HG02885 (cell line): ENCODE measurements around the gene KCNJ6.
"Not testable (repeated sequence)": the region's sequence is repeated elsewhere in the genome, so short reads cannot be mapped to it uniquely, and the experiment has no call there.

Experiments used
- ATAC-seq: cut with Tn5 transposase; IDR thresholded peaks from one replicate; pipeline ENCODE4 v1.9.1; 2021; ENCODE audit warnings: mild to moderate bottlenecking; ENCODE audit not compliant: unreplicated experiment, poor library complexity

The KCNJ6 gene

GRCh38 chr21:37623689-37624088 lies 292.6 kb downstream of the KCNJ6 start:
- ATAC-seq: no peak

- ATAC-seq: no peak
Observed at GRCh38 chr21:37623183-37623582, 293.1 kb downstream of the KCNJ6 start.

- ATAC-seq: no peak
Observed at GRCh38 chr21:37622755-37623154, 293.5 kb downstream of the KCNJ6 start.

- ATAC-seq: no peak
Observed at GRCh38 chr21:37620401-37620800, 295.9 kb downstream of the KCNJ6 start.

GRCh38 chr21:37619464-37619974 lies 296.7 kb downstream of the KCNJ6 start:
- ATAC-seq: no peak

- no peak for ATAC-seq
Observed at GRCh38 chr21:37618081-37618480, 298.2 kb downstream of the KCNJ6 start.

GRCh38 chr21:37615962-37616361 lies 300.3 kb downstream of the KCNJ6 start:
- ATAC-seq: no peak

GRCh38 chr21:37614351-37614875 lies 301.8 kb downstream of the KCNJ6 start:
- ATAC-seq: no peak

- ATAC-seq: no peak
Observed at GRCh38 chr21:37607081-37607480, 309.2 kb downstream of the KCNJ6 start.

GRCh38 chr21:37606549-37606948 lies 309.7 kb downstream of the KCNJ6 start:
- no peak for ATAC-seq

- ATAC-seq: no peak
Observed at GRCh38 chr21:37605006-37605405, 311.3 kb downstream of the KCNJ6 start.

- ATAC-seq: no peak
Observed at GRCh38 chr21:37603129-37603528, 313.1 kb downstream of the KCNJ6 start.

GRCh38 chr21:37601915-37602314 lies 314.3 kb downstream of the KCNJ6 start:
- no peak for ATAC-seq

- ATAC-seq: no peak
Observed at GRCh38 chr21:37601027-37601426, 315.2 kb downstream of the KCNJ6 start.

- no peak for ATAC-seq
Observed at GRCh38 chr21:37595944-37596343, 320.3 kb downstream of the KCNJ6 start.

GRCh38 chr21:37594472-37594951 lies 321.7 kb downstream of the KCNJ6 start:
- ATAC-seq: no peak

- ATAC-seq: no peak
Observed at GRCh38 chr21:37593740-37594471, 322.4 kb downstream of the KCNJ6 start.

- ATAC-seq: no peak
Observed at GRCh38 chr21:37593015-37593414, 323.2 kb downstream of the KCNJ6 start.

GRCh38 chr21:37592496-37592895 lies 323.8 kb downstream of the KCNJ6 start:
- ATAC-seq: no peak

GRCh38 chr21:37591994-37592393 lies 324.3 kb downstream of the KCNJ6 start:
- not testable (repeated sequence) for ATAC-seq

GRCh38 chr21:37590836-37591235 lies 325.4 kb downstream of the KCNJ6 start:
- ATAC-seq: not testable (repeated sequence)

GRCh38 chr21:37588644-37589043 lies 327.6 kb downstream of the KCNJ6 start:
- not testable (repeated sequence) for ATAC-seq
